ENCODE measurements around the gene PEX14. TPM values are rescaled to one million over a fixed set of nuclear protein-coding genes. Genes with fewer than 3 reads are reported as not detected.

PEX14 gene
- total RNA-seq, 1 donor from 2014 or later = 23.6 TPM

- intact Hi-C loops (cut with micrococcal nuclease) = no loop called here
Observed at GRCh38 chr1:10588640-10589039, 113.9 kb downstream of the PEX14 start.

DNA sequence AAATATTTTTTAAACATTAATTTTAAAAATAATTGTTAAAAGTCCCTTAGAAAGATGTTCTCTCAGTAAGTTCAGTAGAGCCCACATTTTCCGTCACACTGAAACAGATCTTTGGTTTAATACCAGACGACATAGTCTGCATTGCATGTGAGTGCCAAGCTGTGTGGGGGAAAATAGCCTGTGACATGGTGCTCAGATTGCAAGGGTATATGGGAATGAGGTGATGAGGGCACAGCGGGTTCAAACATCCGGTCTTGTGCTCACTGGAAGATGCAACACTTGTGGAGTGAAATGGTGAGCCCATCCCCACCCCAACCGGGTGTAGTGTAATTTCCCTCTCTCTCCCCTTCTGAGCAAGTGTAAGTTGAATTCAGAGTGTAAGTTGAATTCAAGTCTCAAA, 114.3 kb downstream of the PEX14 start:
- intact Hi-C loops (cut with micrococcal nuclease) = no loop called here

GRCh38 chr1:10591010-10591409, 116.3 kb downstream of the PEX14 start:
- intact Hi-C loops (cut with micrococcal nuclease) = no loop called here

DNA sequence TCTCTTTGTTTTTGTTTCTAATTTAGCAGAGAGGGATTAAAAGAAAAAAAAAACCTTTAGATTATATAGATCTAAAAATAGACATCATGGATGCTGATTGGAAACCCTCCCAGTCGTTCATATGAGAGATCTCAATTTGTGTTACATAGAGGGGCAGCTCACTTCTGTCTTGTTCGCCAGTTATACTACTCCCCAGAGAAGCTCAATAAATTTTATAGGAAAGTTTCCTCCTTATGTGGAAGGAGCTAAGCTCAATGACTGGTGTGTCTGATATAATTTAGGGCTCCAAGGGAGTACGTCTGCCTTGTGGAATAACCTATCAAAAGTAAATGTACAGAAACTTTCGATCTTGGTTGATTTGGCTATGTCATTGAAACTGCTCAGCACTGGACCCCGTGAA, 117.6 kb downstream of the PEX14 start:
- intact Hi-C loops (cut with micrococcal nuclease) = no loop called here

DNA sequence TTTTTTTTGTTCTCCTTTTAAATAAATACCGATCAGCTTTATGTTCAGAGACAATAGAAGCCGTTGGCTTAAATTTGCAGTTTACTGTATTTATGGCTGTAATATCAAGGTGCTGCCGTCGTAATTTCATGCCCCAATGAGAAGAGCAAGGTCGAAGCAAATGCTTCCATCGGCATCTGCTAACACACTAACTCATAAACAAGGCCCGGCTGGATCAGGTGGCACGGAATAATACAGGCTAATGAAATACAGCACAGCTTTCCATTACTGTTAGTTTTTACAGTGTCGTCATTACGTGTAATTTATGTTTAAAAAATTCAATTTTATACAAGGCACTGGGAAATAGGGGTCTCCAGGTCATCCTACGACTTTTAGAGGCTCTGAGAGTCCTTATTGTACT, 119.0 kb downstream of the PEX14 start:
- intact Hi-C loops (cut with micrococcal nuclease) = no loop called here

DNA sequence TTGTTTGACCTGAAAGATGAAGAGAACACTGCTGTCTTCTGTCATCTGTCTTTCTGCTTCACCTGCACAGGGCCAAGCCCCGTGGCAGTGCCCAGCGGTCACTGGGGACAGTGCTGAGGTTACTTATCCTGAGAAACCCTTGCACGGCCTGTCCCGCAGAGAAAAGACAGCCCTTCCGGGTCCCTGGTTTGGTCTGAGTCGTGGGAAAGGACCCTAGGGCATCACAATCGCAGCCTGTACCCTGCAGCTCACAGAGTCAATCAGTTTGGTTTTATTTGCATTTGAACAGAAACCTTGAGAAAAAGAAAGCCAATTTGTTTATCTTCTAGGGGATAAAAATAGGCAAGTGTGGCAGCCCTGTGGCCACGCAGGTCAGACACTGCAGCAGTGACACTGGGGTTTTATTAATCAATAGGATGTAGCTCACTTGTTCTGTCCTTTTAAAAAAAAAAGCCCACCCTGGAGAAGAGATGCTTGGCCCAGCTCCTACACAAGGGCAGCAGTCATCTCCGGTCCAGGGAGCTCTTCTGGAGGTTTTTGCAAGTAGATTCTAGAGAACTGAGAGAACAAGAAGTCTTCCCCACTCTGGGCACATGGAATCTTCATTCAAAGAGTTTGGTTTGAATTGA, 120.0 kb downstream of the PEX14 start:
- intact Hi-C loops (cut with micrococcal nuclease) = no loop called here

DNA sequence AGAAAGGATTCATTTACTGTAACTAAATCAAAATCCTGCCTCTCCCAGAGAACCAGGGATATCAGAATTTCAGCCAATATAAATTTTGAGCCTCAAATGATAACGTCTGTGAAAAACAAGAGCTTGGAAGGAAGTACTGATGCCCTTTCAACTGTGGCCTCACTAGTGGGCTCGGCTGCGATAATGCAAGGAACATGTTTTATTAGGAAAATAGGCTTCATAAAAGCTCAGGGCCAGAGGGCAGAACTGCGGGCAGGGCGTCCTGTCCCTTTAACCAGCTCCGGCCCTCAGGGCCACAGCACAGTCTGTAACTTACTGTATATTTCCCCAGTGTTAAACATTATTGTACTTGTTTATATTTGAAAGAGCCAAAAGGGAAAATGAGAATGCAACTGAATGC, 122.0 kb downstream of the PEX14 start:
- intact Hi-C loops (cut with micrococcal nuclease) = no loop called here

- intact Hi-C loops (cut with micrococcal nuclease) = no loop called here
Observed at GRCh38 chr1:10597492-10598388, 123.0 kb downstream of the PEX14 start.

DNA sequence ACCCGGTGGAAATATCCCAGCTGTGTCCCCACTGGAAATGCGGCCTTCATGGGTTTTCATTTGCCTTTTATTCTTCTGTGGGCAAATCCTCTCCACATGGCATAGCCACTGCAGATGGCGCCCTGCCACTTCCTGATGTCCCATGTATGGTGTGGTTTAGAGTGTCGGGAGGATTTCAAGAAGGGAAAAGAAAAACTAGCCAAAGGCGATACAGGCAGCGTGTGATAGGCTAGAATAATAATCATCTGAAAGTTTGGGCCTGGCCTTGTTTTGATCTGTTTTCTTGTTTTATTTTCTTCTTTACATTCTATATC, 123.6 kb downstream of the PEX14 start:
- intact Hi-C loops (cut with micrococcal nuclease) = no loop called here

DNA sequence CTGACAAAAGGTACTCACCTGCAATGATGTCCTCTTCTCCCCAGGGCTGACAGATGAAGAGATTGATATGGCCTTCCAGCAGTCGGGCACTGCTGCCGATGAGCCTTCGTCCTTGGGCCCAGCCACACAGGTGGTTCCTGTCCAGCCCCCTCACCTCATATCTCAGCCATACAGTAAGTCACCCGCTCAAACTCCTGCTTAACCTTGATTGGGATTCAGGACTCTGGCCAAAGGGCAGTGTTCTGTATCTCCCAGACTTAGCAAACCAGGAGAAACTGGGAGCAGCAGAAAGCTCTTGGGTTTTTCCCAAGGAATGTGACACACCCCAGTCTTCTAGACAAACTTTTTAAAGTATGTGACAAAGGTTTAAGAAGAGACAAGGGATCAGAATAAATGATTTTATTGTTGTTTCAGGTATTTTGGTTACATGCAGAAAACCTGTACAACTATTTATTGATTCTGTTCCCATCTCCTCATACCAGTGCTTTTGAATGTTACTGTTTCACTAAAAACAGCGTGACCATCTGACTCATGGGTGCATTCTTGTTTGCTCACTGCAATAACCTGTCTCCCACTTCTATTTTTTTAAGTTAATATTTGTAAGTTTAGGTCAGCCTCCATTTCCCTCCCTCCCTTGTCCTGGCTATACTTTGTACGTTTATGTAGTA, 124.6 kb downstream of the PEX14 start:
- intact Hi-C loops (cut with micrococcal nuclease) = no loop called here

DNA sequence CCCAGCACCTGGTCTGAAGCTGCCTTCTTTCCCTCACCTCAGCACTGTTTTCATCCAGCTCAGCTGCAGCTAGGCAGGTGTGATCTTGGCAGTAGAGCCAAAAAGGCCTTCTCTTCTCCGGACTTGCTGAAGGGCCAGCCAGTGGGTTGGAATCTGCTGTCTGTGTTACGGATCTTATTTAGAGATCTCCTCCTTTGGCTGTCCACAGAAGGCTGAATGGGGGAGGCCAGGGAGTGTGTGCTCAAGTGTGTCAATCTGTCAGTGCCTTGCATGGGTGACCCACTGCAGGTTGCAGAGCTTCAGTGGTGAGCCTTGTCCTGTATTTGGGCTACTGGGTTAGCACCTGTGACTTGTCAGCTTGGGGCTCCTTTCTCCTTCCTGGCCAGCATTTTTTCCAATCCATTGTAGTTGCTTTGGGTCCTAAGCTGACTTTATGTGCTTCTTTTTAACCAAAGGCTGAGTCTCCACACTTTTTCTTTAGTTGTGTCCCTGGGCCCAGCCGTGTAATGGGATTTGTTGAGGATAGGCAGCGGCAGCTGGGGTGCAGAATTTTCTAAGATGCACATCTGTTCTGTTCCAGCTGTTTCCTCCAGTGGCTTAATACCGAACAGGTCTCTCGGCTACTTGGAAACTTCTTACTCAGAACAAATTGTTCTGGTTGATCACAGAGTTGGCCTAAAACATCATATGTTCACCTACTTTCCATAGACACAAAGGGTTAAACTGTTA, 126.8 kb downstream of the PEX14 start:
- intact Hi-C loops (cut with micrococcal nuclease) = no loop called here

- intact Hi-C loops (cut with micrococcal nuclease) = no loop called here
Observed at GRCh38 chr1:10602936-10603335, 128.2 kb downstream of the PEX14 start.

DNA sequence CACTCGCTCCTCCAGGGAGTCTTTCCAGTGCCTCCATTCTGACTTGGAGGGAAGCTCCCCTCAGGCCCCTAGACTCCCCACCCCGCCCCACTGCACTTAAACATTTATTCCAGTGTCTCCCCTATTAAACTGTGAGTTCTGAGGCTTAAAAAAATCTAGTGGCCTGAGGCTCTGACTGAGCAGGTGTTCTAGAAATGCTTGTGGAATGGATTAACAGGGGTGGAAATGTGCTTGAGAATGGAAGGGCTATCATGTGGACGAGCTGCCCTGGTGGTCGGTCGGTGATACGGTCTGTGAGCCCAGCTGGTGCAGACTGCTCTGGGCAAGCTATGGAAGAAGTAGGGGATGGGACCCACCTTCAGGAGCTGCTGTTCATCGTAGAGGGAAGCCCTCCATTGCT, 130.2 kb downstream of the PEX14 start:
- intact Hi-C loops (cut with micrococcal nuclease) = no loop called here

GRCh38 chr1:10606064-10606463, 131.3 kb downstream of the PEX14 start:
- intact Hi-C loops (cut with micrococcal nuclease) = no loop called here

GRCh38 chr1:10607228-10607627, 132.5 kb downstream of the PEX14 start:
- intact Hi-C loops (cut with micrococcal nuclease) = no loop called here

GRCh38 chr1:10608690-10609089, 133.9 kb downstream of the PEX14 start:
- intact Hi-C loops (cut with micrococcal nuclease) = no loop called here

- intact Hi-C loops (cut with micrococcal nuclease) = no loop called here
Observed at GRCh38 chr1:10610901-10611600, 136.3 kb downstream of the PEX14 start.

DNA sequence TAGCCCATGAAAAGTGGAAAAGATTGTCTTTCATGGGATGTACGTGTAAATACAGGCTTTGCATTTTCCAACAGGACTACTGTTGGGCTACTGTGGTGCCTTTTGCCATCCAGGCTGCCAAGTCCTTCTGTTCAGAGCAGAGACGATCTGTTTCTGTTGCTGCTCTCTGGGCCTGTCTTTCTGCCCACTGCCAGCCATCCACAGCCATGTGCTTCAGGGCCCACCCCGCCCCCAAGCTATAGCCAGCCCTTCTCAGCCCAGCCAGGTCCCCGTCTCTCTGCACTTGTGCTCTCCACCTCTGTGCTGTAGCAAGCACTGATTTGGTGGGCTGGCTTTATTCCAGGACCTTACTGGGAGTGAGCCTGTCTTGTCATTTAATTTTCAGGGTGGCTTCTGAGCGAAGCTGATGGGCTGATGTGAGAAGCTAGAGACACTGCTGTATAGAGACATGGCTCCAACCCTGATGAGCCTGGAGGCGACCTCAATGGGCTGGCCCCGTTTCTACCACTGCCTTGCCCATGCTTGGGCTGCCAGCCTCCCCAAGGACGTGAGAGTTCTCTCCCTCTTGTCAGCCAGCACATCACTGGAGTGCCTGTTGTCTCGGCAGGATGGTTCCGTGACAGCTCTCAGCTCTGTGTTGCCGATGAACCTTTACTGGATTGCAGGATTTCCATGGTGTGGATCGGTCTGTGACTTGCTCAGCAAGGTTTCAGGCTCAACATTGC, 137.8 kb downstream of the PEX14 start:
- intact Hi-C loops (cut with micrococcal nuclease) = no loop called here

DNA sequence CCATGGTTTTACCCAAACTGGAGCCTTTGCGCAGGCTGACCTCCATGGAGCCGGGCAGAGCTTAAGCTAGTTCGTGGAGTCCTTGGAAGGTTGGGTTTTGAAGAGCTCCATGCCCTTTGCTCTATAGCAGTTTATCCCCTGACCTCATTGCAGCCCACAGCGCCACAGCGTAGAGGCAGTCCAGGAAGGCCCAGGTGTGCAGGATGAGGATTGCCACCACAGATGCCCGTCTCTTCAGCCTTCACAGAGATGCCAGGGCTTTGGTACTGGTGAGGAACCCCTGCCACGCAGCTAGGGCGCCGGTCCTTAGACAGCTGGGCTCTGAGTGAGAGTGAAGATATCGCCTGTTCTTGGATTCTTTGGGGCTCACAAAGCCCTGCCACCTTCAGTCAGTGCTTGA, 138.6 kb downstream of the PEX14 start:
- intact Hi-C loops (cut with micrococcal nuclease) = no loop called here

DNA sequence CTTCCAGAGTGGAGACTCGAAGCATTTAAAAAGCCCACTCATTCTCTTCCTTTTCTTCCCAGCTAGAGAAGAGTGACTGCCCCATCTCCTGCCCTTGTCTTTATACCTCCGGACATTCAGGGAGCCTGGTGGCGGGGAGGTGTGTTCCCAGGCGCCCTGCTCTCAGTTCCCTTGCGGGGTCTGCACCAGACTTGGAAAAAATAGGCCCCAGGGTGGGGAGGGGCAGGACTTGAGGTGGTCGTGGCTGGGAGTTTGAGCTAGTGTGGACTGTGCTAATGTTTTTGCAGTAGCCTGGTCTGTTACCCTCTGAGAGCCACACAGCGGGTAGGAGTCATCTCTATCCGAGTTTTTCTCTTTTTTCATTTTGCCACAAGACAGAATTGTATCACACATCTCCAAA, 139.1 kb downstream of the PEX14 start:
- intact Hi-C loops (cut with micrococcal nuclease) = no loop called here
